EH (cell line): ENCODE measurements around the gene KRTAP10-8.
"Not testable (repeated sequence)": the region's sequence is repeated elsewhere in the genome, so short reads cannot be mapped to it uniquely, and the experiment has no call there.

Experiments
- DNase-seq: peaks from one replicate; pipeline ENCODE4 v3.0.0-alpha.2; 2015; ENCODE audit warnings: low read depth

The KRTAP10-8 gene

DNA sequence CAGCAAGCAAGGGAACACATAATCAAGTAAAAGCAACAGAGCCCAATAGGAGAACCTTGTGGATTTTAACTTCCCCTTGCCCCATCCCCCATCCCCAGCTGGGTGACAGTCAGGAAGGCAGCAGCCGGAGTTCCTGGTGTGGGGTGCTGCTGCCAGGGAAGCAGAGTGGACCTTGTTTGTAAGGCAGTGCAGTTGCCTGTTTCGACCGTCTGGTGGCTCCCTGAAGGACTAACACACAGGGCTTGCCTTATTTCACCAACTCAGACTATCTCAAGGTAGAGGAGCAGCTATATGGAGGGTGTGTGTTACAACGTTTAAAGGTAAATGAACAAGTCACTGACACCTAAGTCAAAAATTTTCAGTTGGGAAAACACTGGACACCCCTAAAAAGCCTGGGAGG, 6.6 kb downstream of the KRTAP10-8 start:
- no peak for DNase-seq

GRCh38 chr21:44618909-44619308, 7.0 kb downstream of the KRTAP10-8 start:
- no peak for DNase-seq

DNA sequence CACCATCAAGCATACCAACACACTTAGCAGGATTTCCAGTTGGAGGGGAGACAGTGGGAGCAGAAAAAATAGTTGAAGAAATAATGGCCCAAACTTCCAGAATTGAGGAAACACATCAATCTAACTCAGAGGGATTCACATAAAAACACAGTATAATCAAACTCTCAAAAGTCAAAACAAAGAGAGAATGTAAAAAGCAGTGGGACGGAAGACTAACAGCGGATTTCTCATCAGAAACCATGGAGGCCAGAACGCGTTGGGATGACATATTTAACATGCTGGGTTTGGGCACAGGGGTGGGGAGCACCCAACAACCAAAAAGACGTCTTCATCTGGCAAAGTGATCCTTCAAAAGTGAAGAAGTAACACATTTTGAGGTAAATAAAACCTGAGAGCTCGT, 8.0 kb downstream of the KRTAP10-8 start:
- DNase-seq, result no peak

DNA sequence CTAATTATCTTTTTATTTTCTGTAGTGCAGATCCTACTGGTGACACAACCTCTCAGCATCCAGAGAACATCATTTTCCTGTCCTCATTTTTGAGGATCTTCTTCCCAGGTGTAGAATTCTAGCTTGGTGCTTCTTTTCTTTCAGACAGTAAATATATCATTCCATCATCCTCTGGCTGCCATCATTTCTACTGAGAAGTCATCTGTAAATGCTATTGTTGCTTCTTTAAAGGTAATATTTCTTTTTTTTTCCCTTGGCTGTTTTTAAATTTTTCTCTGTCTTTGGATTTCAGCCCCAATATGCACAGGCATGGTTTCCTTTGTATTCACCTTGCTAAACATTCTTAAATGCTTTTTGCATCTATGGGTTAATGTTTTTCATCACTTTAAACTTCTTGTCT, 11.7 kb downstream of the KRTAP10-8 start:
- DNase-seq, result no peak

- DNase-seq, result no peak
These were observed 13.9 kb downstream of the KRTAP10-8 start for GRCh38 chr21:44625756-44626155.

DNA sequence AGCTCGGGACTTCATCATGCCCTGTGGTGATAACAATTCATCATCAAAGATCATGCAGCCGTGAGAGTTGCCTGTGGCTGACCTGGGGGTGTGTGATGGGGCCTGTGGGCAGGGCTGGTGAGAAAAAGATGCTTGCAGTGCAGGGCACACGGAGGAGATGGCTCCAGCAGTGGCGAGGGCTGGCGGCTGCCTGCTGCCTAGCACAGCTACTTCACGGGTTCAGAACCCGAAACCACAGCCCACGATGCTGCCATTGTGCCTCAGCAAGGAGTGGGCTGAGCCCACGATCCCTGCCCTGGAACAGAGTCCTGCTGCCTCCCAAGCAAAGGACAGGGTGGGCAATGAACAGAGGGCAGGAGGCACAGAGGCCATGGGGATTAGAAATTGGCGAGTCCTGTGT, 14.4 kb downstream of the KRTAP10-8 start:
- DNase-seq, result no peak

DNA sequence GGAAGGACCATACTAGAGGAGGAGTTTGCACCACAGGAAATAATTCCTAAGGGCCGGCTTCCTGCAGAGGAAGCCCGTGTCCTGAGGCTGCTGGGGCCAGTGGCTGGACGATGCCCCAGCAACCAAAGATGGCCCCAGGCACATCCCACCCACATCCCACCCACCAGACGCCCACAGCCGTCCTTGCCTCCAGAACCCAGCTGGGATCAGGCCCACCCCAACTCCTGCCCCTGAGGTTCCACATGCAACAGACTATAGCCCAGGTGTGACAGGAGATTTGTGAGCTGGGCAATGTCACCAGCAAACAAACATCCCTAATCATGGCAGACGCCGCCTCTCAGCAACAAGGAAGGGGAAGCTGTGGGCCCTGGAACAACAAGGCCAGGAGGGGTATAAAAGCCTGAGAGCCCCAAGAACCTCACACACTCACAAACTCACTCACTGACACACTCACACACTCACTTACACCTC, 14.8 kb downstream of the KRTAP10-8 start, which contains the start of gene KRTAP10-9:
TSS of gene KRTAP10-9 (plus strand) at position 421 of the 471 bp plus-strand sequence. CDS start 79 bp downstream, outside the sequence.
- DNase-seq, result no peak

GRCh38 chr21:44627181-44627822, 15.4 kb downstream of the KRTAP10-8 start:
- DNase-seq, result not testable (repeated sequence)

GRCh38 chr21:44627831-44628233, 16.0 kb downstream of the KRTAP10-8 start:
- not testable (repeated sequence) for DNase-seq

DNA sequence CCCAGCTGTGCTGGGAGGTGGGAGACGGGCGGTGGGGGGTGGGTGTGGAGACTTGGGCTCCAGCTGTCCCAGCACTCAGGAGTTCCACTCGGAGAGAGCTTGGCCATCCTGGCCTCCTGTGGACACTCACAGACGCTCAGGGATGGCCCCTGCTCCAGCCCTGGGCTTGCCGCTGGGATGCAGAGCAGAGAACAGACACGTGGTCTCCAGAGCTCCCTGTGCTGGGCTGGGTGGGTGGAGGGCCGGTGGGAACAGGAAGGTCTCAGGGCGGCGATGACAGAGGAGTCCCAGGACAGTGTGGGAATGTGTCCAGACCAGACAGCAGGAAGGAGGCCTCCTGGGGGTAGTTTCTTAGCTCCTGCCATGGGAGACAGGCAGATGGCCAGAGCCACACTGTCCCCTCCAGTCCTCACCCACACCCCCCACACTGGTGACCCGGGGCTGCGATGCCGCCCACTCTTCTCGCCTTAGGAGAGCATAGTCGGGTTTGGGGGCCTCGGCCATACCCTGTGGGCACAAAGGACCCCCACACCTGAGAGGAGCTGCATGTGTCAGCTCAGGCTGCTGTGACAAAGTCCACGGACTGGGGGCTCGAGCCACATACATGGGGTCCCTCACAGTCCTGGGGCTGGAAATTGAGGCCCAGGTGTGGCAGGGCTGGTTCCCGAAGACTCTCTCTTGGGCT, 17.0 kb downstream of the KRTAP10-8 start:
- DNase-seq, result no peak

- DNase-seq, result no peak
These were observed 18.6 kb downstream of the KRTAP10-8 start for GRCh38 chr21:44630440-44630839.

DNA sequence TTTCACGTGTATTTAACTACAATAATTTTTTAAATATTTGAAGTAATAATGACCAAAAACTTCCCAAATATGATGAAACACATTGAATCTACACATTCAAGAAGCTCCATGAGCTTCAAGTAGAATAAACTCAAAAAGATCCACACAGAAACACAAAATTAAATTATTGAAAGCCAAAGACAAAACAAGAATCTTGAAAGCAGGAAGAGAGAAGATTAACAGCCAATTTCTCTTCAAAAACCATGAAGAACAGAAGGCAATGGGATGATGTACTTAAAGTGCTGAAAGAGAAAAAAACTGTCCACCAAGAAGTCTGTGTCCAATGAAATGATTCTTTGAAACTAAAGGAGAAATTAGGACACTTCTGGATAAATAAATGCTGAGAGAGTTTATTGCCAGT, 20.2 kb downstream of the KRTAP10-8 start:
- no peak for DNase-seq

GRCh38 chr21:44636209-44637017, 24.5 kb downstream of the KRTAP10-8 start:
- DNase-seq, result no peak

DNA sequence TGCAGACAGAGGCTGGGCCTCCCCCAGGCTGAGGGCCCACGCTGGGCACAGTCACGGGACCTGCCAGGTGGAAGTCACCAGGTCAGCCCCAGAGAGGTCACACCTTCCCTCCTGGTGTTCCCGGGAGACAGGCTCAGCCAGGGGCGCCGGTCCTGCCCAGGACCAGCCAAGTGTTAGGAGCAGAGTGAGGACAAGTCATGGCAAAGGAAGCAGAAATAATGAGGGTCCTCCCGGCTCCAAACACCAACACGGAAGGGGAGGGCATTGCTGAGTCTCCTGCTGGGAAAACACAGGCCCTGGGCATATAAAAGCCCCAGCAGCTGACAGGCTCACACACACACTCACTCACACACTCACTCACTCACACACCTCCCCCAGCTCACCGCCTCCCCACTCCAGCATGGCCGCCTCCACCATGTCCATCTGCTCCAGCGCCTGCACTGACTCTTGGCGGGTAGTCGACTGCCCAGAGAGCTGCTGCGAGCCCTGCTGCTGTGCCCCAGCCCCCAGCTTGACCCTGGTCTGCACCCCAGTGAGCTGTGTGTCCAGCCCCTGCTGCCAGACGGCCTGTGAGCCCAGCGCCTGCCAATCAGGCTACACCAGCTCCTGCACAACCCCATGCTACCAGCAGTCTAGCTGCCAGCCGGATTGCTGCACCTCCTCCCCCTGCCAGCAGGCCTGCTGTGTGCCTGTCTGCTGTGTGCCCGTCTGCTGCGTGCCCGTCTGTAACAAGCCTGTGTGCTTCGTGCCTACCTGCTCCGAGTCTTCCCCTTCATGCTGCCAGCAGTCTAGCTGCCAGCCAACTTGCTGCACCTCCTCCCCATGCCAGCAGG, 25.4 kb downstream of the KRTAP10-8 start, which contains the start of gene KRTAP10-10:
TSS of gene KRTAP10-10 (plus strand) at position 339 of the 833 bp plus-strand sequence. CDS start at position 401, 62 bp downstream.
- DNase-seq, result no peak

DNA sequence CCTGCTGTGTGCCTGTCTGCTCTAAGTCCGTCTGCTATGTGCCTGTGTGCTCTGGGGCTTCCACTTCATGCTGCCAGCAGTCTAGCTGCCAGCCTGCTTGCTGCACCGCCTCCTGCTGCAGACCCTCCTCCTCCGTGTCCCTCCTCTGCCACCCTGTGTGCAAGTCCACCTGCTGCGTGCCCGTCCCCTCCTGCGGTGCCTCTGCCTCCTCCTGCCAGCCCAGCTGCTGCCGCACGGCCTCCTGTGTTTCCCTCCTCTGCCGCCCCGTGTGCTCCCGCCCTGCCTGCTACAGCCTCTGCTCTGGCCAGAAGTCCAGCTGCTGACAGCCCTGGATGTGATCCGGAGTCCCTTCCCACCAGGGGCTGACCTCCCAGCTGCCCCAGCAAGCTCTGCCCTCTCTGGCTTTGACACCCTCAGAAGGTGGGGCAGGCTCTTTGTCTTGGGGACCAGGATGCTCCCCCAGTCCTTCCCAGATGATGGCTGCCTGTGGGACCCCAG, 26.0 kb downstream of the KRTAP10-8 start:
- not testable (repeated sequence) for DNase-seq

GRCh38 chr21:44638506-44639330, 26.8 kb downstream of the KRTAP10-8 start:
- DNase-seq, result not testable (repeated sequence)

DNA sequence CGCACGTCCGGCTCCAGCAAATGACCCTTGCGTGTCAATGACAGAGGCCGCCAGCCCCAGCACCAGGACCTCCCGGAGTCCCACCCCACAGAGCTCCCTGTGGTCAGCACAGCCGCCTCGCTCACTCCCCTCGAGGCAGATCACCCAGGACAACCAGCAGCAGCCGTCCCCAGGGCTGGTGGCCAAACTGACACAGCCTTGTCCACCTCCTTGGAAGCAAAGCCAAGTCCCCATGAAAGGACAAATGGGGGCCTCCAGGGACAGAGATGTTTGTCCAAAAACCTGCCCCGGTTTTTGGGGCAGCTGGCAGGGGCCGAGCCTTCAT, 27.4 kb downstream of the KRTAP10-8 start:
- no peak for DNase-seq

- no peak for DNase-seq
These were observed 28.9 kb downstream of the KRTAP10-8 start for GRCh38 chr21:44640761-44641160.

GRCh38 chr21:44643741-44644310, 31.9 kb downstream of the KRTAP10-8 start:
- DNase-seq, result no peak

GRCh38 chr21:44644878-44645277, 33.0 kb downstream of the KRTAP10-8 start:
- DNase-seq, result no peak
